WERI-Rb-1 (cell line): ENCODE data around the gene MYH6.
A peak's percentile ranks its signal among the peaks of the same experiment; 100 is the strongest.

Experiments used
- DNase-seq: peaks from one replicate; pipeline ENCODE4 v3.0.0-alpha.2; 2020
- H3K27ac ChIP-seq: fragments of 250-450 bp; sonication (Bioruptor Pico); 2 replicates; pipeline ENCODE4 v1.5.1; 2020; ENCODE audit warnings: mild to moderate bottlenecking, moderate library complexity
- H3K27me3 ChIP-seq: fragments of 250-450 bp; sonication (Bioruptor Pico); 2 replicates; pipeline ENCODE4 v1.5.1; 2021; ENCODE audit warnings: mild to moderate bottlenecking, low read depth, moderate library complexity; ENCODE audit not compliant: insufficient read depth, severe bottlenecking
- H3K36me3 ChIP-seq: fragments of 250-450 bp; sonication (Bioruptor Pico); 2 replicates; pipeline ENCODE4 v1.5.1; 2020; ENCODE audit warnings: mild to moderate bottlenecking, moderate library complexity
- H3K4me3 ChIP-seq: 2 replicates; pipeline ENCODE4 v1.5.1; 2011; ENCODE audit warnings: low read depth, mild to moderate bottlenecking, control low read depth, low read length
- H3K9me3 ChIP-seq: fragments of 250-450 bp; sonication (Bioruptor Pico); 2 replicates; pipeline ENCODE4 v1.5.1; 2021; ENCODE audit warnings: mild to moderate bottlenecking, moderate library complexity; ENCODE audit not compliant: severe bottlenecking
- TF ChIP-seq, protein P1 (sequence below): IDR thresholded peaks from 2 replicates; pipeline ENCODE4 v1.5.1; 2011; ENCODE audit warnings: low read depth, mild to moderate bottlenecking, control low read depth, inconsistent platforms, low read length

The MYH6 gene

DNA sequence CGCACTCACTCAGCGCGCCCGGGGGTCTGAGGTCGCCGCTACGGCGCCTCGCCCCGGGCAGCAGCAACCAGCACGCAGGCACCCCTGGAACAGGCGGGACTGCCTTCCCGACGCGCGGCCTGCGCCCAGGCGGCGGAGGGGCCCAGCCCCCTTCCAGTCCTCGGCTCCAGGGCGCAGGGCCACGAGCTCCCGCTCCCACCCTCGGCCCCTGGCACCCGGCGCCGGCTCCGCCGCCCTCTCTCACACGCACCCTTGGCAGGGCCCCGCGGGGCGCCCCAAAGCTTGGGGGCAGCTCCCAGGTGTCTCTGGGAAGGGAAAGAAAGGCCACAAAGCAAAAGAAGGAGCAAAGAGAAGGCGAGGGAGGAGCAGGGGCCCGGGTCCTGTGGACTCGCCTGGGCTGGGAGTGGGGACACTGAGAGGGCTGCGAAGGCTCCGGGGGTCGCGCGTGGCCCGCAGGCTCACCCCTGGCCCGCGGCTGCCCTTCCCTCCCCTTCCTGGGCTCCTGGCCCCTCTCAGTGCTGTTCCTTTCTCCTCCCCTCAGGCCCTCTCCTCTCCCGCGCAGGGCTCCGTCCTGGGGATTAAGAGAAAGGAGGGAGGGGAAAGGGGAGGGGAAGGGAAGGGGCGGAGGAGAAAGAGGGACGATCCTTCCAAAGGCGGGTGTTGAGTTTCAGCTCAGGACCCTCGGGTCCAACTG is 42.2 kb downstream of the MYH6 start:
- peak overlapping the region; percentile 79 for H3K4me3 ChIP-seq
- no peaks in the 10 kb centered on the region for H3K9me3 ChIP-seq
- H3K27me3 ChIP-seq, result no peaks in the 10 kb centered on the region
- peak overlapping the region; percentile 99 for H3K27ac ChIP-seq
- peaks cover 26% of the 10 kb centered on the region for H3K36me3 ChIP-seq
- peak; percentile 90 for DNase-seq
- TF ChIP-seq, protein P1, sequence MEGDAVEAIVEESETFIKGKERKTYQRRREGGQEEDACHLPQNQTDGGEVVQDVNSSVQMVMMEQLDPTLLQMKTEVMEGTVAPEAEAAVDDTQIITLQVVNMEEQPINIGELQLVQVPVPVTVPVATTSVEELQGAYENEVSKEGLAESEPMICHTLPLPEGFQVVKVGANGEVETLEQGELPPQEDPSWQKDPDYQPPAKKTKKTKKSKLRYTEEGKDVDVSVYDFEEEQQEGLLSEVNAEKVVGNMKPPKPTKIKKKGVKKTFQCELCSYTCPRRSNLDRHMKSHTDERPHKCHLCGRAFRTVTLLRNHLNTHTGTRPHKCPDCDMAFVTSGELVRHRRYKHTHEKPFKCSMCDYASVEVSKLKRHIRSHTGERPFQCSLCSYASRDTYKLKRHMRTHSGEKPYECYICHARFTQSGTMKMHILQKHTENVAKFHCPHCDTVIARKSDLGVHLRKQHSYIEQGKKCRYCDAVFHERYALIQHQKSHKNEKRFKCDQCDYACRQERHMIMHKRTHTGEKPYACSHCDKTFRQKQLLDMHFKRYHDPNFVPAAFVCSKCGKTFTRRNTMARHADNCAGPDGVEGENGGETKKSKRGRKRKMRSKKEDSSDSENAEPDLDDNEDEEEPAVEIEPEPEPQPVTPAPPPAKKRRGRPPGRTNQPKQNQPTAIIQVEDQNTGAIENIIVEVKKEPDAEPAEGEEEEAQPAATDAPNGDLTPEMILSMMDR, result no peak

GRCh38 chr14:23365036-23365731 is 42.9 kb downstream of the MYH6 start, which contains the start of gene EFS:
Gene EFS, minus strand, starts transcription at chr14:23365172. Its CDS starts 147 bp downstream, at chr14:23365025.
- H3K9me3 ChIP-seq, result no peaks in the 10 kb centered on the region
- no peaks in the 10 kb centered on the region for H3K27me3 ChIP-seq
- no peak for DNase-seq
- peaks cover 30% of the 10 kb centered on the region for H3K36me3 ChIP-seq
- peak within 1 kb of the TSS; percentile 99 for H3K27ac ChIP-seq
- TF ChIP-seq, protein P1, result no peak
- peak within 1 kb of the TSS; percentile 79 for H3K4me3 ChIP-seq

DNA sequence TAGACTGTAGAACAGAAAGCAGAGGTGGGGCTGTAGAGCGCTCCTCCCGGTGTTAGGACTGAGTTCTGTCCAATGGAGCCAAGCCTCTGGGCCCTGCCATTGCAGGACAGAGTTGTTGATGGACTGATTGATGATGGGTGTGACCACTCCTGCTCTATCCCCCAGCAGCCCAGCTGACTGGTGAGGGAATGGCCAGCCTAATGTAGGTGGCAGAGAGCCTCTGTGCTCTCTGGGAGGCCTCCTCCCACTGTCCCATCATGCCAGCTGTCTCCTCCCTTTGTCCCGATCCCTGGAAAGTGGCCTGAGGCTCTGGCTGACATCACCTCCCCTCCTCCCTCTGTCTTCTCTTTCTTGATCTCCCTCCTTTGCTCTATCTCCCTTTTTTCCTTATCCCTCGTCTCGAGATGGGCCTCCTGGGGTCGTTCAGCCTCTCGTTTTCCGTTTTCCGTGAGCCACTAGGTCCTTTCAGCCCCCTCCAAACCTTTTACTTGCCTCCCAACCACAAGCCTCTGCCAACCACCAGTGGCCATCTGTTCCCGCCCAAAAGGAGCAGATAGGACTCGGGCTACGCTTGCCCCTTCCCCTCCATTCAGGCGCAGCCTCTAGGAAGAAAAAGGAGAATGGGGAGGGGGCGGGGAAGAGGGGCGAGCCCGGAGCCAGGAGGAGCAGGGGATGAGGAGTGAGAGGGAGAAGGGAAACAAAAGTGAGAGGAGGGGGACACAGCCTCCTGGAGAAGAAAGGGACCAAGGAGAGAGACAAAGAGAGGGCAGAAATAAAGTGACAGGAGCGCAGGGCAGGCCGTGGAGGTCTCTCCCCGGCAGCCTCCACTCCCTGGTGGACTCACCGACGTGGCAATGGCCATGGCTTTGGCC is 43.7 kb downstream of the MYH6 start:
- no peaks in the 10 kb centered on the region for H3K9me3 ChIP-seq
- TF ChIP-seq, protein P1, result no peak
- peak; percentile 58 for DNase-seq
- H3K27me3 ChIP-seq, result no peaks in the 10 kb centered on the region
- peaks cover 36% of the 10 kb centered on the region for H3K36me3 ChIP-seq
- peak overlapping the region; percentile 79 for H3K4me3 ChIP-seq
- H3K27ac ChIP-seq, result peak overlapping the region; percentile 99

- peaks cover 54% of the 10 kb centered on the region for H3K36me3 ChIP-seq
- peak overlapping the region; percentile 22 for H3K27ac ChIP-seq
- DNase-seq, result no peak
- no peaks in the 10 kb centered on the region for H3K27me3 ChIP-seq
- H3K9me3 ChIP-seq, result no peaks in the 10 kb centered on the region
- TF ChIP-seq, protein P1, result peak; percentile 47
- no peak overlapping the region; the same call in 1 of the 2 replicates for H3K4me3 ChIP-seq
Observed at GRCh38 chr14:23362200-23362599, 45.9 kb downstream of the MYH6 start.

DNA sequence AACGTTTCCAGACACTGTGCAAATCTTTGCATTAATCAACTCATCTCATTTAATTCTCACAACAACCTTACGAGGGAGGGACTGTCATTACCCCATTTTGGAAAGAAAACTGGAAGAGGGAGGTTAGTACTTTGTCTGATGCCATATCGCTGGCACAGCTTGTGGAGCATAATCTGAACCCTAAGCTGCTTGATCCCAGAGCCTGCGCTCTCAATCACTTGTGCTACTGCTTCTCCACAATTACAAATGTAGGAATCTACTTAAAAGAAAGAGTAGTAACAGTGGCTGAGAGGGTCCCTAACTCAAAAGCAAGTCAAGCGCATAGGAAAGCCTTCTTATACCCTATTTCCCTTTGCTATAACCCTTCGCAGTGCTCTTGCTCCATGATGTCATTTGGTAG is 46.3 kb downstream of the MYH6 start:
- TF ChIP-seq, protein P1, result no peak
- Histone ChIP-seq H3K27ac (peak overlapping the region; percentile 22), H3K9me3 (no peaks in the 10 kb centered on the region), H3K36me3 (peaks cover 59% of the 10 kb centered on the region), H3K27me3 (no peaks in the 10 kb centered on the region), H3K4me3 (no peak overlapping the region)
- DNase-seq, result peak; percentile 45
